WTC11 (cell line): ENCODE measurements around the gene DSTN. TPM values are rescaled to one million over a fixed set of nuclear protein-coding genes. Genes with fewer than 3 reads are reported as not detected.

ENCODE experiments used
- ATAC-seq: fragments of 200-7000 bp; cut with Tn5 transposase; 2 replicates; pipeline ENCODE4 v1.10.0; 2021; ENCODE audit warnings: mild to moderate bottlenecking, moderate library complexity
- CTCF ChIA-PET: fragments of 300-600 bp; sonication (Branson Sonifier 250); formaldehyde crosslinking; loops from one replicate; lab custom pipeline; 2021; ENCODE audit warnings: antibody characterized with exemption; lab: Charles Lee
- POLR2A ChIA-PET: fragments of 350-600 bp; sonication (Branson Sonifier 250); formaldehyde crosslinking; loops from one replicate; lab custom pipeline; 2021; ENCODE audit warnings: antibody characterized with exemption; lab: Charles Lee
- DNase-seq: peaks from one replicate; pipeline ENCODE4 v3.0.0; 2021; ENCODE audit warnings: low spot score
- H3K27ac Mint-ChIP-seq: 2 replicates; pipeline ENCODE4 v1.8.0; 2021; ENCODE audit warnings: mixed read lengths
- H3K27me3 Mint-ChIP-seq: 2 replicates; pipeline ENCODE4 v1.8.0; 2021; ENCODE audit warnings: low read depth, mild to moderate bottlenecking, moderate library complexity, mixed read lengths
- H3K36me3 Mint-ChIP-seq: 2 replicates; pipeline ENCODE4 v1.8.0; 2021; ENCODE audit warnings: mixed read lengths
- H3K4me1 Mint-ChIP-seq: 2 replicates; pipeline ENCODE4 v1.8.0; 2022; ENCODE audit warnings: mixed read lengths
- H3K4me3 Mint-ChIP-seq: 2 replicates; pipeline ENCODE4 v1.8.0; 2021; ENCODE audit warnings: mild to moderate bottlenecking, moderate library complexity, mixed read lengths
- H3K9me3 Mint-ChIP-seq: 2 replicates; pipeline ENCODE4 v1.8.0; 2021; ENCODE audit warnings: mixed read lengths
- CBFB ChIP-seq: sonication (generic); formaldehyde crosslinking; IDR thresholded peaks from 2 replicates; pipeline ENCODE4 v1.8.1; 2022; ENCODE audit warnings: mild to moderate bottlenecking, low read depth, missing genetic modification reagents
- GABPB1 ChIP-seq: sonication (generic); formaldehyde crosslinking; IDR thresholded peaks from 2 replicates; pipeline ENCODE4 v1.8.1; 2023; ENCODE audit warnings: mild to moderate bottlenecking, missing genetic modification reagents
- IRF2 ChIP-seq: sonication (generic); formaldehyde crosslinking; IDR thresholded peaks from 2 replicates; pipeline ENCODE4 v1.8.0; 2022; ENCODE audit warnings: low read depth, missing genetic modification reagents, borderline replicate concordance
- MXD4 ChIP-seq: fragments of 250-450 bp; sonication (Bioruptor Pico); IDR thresholded peaks from 2 replicates; pipeline ENCODE4 v1.8.0; 2021; ENCODE audit warnings: mild to moderate bottlenecking, moderate library complexity, borderline replicate concordance
- NFE2L1 ChIP-seq: sonication (generic); formaldehyde crosslinking; IDR thresholded peaks from 2 replicates; pipeline ENCODE4 v1.8.1; 2023; ENCODE audit warnings: missing genetic modification reagents
- NFYB ChIP-seq: sonication (generic); formaldehyde crosslinking; conservative IDR thresholded peaks from 2 replicates; pipeline ENCODE4 v1.8.0; 2022; ENCODE audit warnings: low read depth, missing genetic modification reagents
- OVOL2 ChIP-seq: fragments of 250-450 bp; sonication (Bioruptor Pico); IDR thresholded peaks from 2 replicates; pipeline ENCODE4 v1.9.0; 2021; ENCODE audit warnings: mild to moderate bottlenecking, borderline replicate concordance
- PREB ChIP-seq: sonication (generic); formaldehyde crosslinking; IDR thresholded peaks from 2 replicates; pipeline ENCODE4 v1.8.1; 2022; ENCODE audit warnings: mild to moderate bottlenecking, missing genetic modification reagents, moderate library complexity, borderline replicate concordance
- PRRX2 ChIP-seq: fragments of 250-450 bp; sonication (Bioruptor Pico); IDR thresholded peaks from 2 replicates; pipeline ENCODE4 v1.8.0; 2021; ENCODE audit warnings: mild to moderate bottlenecking
- RORB ChIP-seq: fragments of 250-450 bp; sonication (Bioruptor Pico); IDR thresholded peaks from 2 replicates; pipeline ENCODE4 v1.9.0; 2021; ENCODE audit warnings: mild to moderate bottlenecking
- TEAD1 ChIP-seq: sonication (generic); formaldehyde crosslinking; IDR thresholded peaks from 2 replicates; pipeline ENCODE4 v1.8.0; 2022; ENCODE audit warnings: mild to moderate bottlenecking, missing genetic modification reagents
- TEAD4 ChIP-seq: sonication (generic); formaldehyde crosslinking; IDR thresholded peaks from 2 replicates; pipeline ENCODE4 v1.8.0; 2022; ENCODE audit warnings: mild to moderate bottlenecking, missing genetic modification reagents
- ZBTB21 ChIP-seq: sonication (generic); formaldehyde crosslinking; IDR thresholded peaks from 2 replicates; pipeline ENCODE4 v1.8.1; 2023; ENCODE audit warnings: mild to moderate bottlenecking, missing genetic modification reagents, borderline replicate concordance
- ZNF232 ChIP-seq: sonication (generic); formaldehyde crosslinking; IDR thresholded peaks from 2 replicates; pipeline ENCODE4 v1.8.0; 2022; ENCODE audit warnings: mild to moderate bottlenecking, missing genetic modification reagents
- ZNF423 ChIP-seq: fragments of 250-450 bp; sonication (Bioruptor Pico); IDR thresholded peaks from 2 replicates; pipeline ENCODE4 v2.1.2; 2022; ENCODE audit warnings: mild to moderate bottlenecking, moderate library complexity
- ZNF512 ChIP-seq: sonication (generic); formaldehyde crosslinking; IDR thresholded peaks from 2 replicates; pipeline ENCODE4 v1.8.1; 2022; ENCODE audit warnings: missing genetic modification reagents, borderline replicate concordance
- total RNA-seq: library from RNA; stranded (reverse); gene quantifications from 3 replicates; pipeline ENCODE4 v1.2.3, GENCODE V29; 2021
- TF ChIP-seq, protein P1 (sequence below): fragments of 250-450 bp; sonication (Bioruptor Pico); IDR thresholded peaks from 2 replicates; pipeline ENCODE4 v1.9.0; 2021; ENCODE audit warnings: mild to moderate bottlenecking, borderline replicate concordance
- TF ChIP-seq, protein P2 (sequence below): sonication (generic); formaldehyde crosslinking; IDR thresholded peaks from 2 replicates; pipeline ENCODE4 v1.8.1; 2022; ENCODE audit warnings: mild to moderate bottlenecking, moderate library complexity, missing genetic modification reagents
- TF ChIP-seq, protein P3 (sequence below): sonication (generic); formaldehyde crosslinking; IDR thresholded peaks from 2 replicates; pipeline ENCODE4 v1.8.0; 2022; ENCODE audit warnings: mild to moderate bottlenecking, missing genetic modification reagents

The DSTN gene
- total RNA-seq, 1 experiment from 2014 or later = 153 TPM

DNA sequence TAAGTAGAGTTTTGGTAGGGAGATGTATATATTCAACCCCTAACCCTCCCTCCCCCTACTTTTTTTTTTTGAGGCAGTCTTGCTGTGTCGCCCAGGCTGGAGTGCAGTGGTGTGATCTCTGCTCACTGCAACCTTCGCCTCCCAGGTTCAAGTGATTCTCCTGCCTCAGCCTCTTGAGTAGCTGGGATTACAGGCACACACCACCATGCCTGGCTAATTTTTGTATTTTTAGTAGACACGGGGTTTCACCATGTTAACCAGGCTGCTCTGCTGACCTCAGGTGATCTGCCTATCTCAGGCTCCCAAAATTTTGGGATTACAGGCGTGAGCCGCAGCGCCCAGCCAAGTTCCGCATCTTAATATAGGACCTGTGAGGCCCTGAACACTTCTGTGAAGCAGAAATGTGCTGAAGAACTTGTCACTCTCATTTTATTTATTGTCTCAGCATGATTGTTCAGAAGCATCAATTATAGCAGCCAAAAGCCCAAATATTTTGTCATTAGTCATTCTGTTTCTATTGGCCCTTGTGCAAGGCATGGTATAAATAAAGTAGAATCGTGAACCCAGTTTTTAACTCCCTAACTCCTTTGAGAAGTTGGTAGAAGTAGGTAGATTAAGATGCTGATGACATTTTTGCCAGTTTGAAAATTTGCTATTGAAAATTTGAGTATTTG lies 19.4 kb downstream of the DSTN start (continued):
- TF ChIP-seq, protein P1, sequence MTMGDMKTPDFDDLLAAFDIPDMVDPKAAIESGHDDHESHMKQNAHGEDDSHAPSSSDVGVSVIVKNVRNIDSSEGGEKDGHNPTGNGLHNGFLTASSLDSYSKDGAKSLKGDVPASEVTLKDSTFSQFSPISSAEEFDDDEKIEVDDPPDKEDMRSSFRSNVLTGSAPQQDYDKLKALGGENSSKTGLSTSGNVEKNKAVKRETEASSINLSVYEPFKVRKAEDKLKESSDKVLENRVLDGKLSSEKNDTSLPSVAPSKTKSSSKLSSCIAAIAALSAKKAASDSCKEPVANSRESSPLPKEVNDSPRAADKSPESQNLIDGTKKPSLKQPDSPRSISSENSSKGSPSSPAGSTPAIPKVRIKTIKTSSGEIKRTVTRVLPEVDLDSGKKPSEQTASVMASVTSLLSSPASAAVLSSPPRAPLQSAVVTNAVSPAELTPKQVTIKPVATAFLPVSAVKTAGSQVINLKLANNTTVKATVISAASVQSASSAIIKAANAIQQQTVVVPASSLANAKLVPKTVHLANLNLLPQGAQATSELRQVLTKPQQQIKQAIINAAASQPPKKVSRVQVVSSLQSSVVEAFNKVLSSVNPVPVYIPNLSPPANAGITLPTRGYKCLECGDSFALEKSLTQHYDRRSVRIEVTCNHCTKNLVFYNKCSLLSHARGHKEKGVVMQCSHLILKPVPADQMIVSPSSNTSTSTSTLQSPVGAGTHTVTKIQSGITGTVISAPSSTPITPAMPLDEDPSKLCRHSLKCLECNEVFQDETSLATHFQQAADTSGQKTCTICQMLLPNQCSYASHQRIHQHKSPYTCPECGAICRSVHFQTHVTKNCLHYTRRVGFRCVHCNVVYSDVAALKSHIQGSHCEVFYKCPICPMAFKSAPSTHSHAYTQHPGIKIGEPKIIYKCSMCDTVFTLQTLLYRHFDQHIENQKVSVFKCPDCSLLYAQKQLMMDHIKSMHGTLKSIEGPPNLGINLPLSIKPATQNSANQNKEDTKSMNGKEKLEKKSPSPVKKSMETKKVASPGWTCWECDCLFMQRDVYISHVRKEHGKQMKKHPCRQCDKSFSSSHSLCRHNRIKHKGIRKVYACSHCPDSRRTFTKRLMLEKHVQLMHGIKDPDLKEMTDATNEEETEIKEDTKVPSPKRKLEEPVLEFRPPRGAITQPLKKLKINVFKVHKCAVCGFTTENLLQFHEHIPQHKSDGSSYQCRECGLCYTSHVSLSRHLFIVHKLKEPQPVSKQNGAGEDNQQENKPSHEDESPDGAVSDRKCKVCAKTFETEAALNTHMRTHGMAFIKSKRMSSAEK (CRISPR knock-in tag) = no peak
- TF ChIP-seq TEAD1 (CRISPR knock-in tag) (no peak), NFE2L1 (CRISPR knock-in tag) (no peak), NFYB (CRISPR knock-in tag) (no peak), GABPB1 (CRISPR knock-in tag) (no peak), IRF2 (no peak)

DNA sequence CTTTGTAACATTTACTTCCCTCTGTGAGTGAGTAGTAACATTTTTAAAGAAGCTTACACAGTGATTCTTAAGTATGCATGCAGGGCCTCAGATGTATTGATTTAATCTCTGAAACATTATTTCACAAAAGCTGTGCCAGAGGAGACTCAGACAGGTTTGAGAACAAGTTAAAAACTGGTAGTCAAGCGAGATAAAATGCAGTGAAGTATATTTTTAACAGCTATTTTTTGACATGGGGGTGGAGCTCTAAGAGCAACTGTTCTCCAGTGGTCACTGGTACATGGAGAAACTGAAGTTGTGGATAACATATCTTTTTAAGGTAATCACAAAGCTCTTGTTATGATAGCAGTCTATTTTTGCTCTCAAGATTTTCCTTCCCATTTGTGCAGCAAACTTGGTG lies 20.4 kb downstream of the DSTN start:
- Mint-ChIP-seq H3K9me3 (no peaks in the 10 kb centered on the region), H3K27me3 (no peaks in the 10 kb centered on the region), H3K4me1 (peaks cover 39% of the 10 kb centered on the region), H3K36me3 (peaks cover 2% of the 10 kb centered on the region; the same call in 1 of the 2 replicates), H3K27ac (peak overlapping the region; percentile 7), H3K4me3 (no peak overlapping the region)
- TF ChIP-seq ZNF232 (CRISPR knock-in tag) (no peak), PREB (CRISPR knock-in tag) (no peak), IRF2 (no peak), OVOL2 (CRISPR knock-in tag) (no peak), ZNF512 (CRISPR knock-in tag) (no peak), PRRX2 (CRISPR knock-in tag) (no peak), TEAD4 (CRISPR knock-in tag) (no peak)
- DNase-seq (no peak), ATAC-seq (no peak)
- CTCF ChIA-PET = interaction anchor here (0.6 to 1.4 kb wide), 2 partner anchors 15 to 28 kb away, joined by 4 to 5 read pairs; no protein-coding TSS in a partner anchor
- POLR2A ChIA-PET = no interaction called here

DNA sequence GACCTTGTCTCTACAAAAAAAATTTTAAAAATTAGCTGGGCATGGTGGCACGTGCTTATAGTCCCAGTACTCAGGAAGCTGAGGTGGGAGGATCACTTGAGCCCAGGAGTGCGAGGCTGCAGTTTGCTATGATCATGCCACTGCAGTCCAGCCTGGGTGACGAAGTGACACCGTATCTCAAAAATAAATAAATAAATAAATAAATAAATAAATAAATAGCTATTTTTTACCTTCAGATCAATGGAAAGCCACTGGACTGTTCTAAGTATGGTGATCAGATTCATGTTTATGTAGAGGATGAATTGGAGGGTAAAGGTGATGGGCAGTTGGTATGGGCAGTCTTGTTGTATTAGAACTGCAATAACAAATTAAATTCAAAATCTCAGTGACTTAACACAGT lies 24.0 kb downstream of the DSTN start:
- no peak overlapping the region for H3K4me3 Mint-ChIP-seq
- no peaks in the 10 kb centered on the region for H3K9me3 Mint-ChIP-seq
- POLR2A ChIA-PET = interaction anchor here (0.8 kb wide), 1 partner anchor 19 kb away, joined by 3 read pairs; no protein-coding TSS in a partner anchor
- CTCF ChIA-PET = interaction anchor here (0.8 to 1.6 kb wide), 6 partner anchors 12 to 89 kb away, joined by 4 to 7 read pairs (median 4); partner anchors contain the start of gene RRBP1
- no peak for DNase-seq
- no peaks in the 10 kb centered on the region for H3K27me3 Mint-ChIP-seq
- no peak overlapping the region for H3K27ac Mint-ChIP-seq
- H3K36me3 Mint-ChIP-seq = peaks cover 2% of the 10 kb centered on the region; the same call in 1 of the 2 replicates
- ATAC-seq = no peak
- peaks cover 41% of the 10 kb centered on the region for H3K4me1 Mint-ChIP-seq
- no peak for TF ChIP-seq ZBTB21 (CRISPR knock-in tag)
- TF ChIP-seq, protein P2, sequence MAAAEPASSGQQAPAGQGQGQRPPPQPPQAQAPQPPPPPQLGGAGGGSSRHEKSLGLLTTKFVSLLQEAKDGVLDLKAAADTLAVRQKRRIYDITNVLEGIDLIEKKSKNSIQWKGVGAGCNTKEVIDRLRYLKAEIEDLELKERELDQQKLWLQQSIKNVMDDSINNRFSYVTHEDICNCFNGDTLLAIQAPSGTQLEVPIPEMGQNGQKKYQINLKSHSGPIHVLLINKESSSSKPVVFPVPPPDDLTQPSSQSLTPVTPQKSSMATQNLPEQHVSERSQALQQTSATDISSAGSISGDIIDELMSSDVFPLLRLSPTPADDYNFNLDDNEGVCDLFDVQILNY (CRISPR knock-in tag) = no peak
- TF ChIP-seq MXD4 = no peak
- TF ChIP-seq, protein P3, sequence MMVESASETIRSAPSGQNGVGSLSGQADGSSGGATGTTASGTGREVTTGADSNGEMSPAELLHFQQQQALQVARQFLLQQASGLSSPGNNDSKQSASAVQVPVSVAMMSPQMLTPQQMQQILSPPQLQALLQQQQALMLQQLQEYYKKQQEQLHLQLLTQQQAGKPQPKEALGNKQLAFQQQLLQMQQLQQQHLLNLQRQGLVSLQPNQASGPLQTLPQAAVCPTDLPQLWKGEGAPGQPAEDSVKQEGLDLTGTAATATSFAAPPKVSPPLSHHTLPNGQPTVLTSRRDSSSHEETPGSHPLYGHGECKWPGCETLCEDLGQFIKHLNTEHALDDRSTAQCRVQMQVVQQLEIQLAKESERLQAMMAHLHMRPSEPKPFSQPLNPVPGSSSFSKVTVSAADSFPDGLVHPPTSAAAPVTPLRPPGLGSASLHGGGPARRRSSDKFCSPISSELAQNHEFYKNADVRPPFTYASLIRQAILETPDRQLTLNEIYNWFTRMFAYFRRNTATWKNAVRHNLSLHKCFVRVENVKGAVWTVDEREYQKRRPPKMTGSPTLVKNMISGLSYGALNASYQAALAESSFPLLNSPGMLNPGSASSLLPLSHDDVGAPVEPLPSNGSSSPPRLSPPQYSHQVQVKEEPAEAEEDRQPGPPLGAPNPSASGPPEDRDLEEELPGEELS (CRISPR knock-in tag) = no peak
- TF ChIP-seq ZNF423 (CRISPR knock-in tag) = no peak
- no peak for TF ChIP-seq ZNF232 (CRISPR knock-in tag)
- TF ChIP-seq CBFB = no peak
- no peak for TF ChIP-seq RORB (CRISPR knock-in tag)
